ENCODE data around the gene CDH16.
"Not testable (repeated sequence)": the region's sequence is repeated elsewhere in the genome, so short reads cannot be mapped to it uniquely, and the experiment has no call there.

CDH16 gene

GRCh38 chr16:66882702-66883101 is 36.0 kb downstream of the CDH16 start:
- TF ChIP-seq POLR2A (IDR thresholded peaks at IDR 0.05; ENCODE audit: low read length) (no peak), GATA1 (IDR thresholded peaks at IDR 0.05; ENCODE audit: low read depth, low read length) (no peak)
- no peak for DNase-seq

GRCh38 chr16:66881964-66882508 is 36.6 kb downstream of the CDH16 start:
- no peak for DNase-seq

GRCh38 chr16:66881560-66881959 is 37.1 kb downstream of the CDH16 start:
- TF ChIP-seq POLR2A (IDR thresholded peaks at IDR 0.05; ENCODE audit: low read length) (no peak), GATA1 (IDR thresholded peaks at IDR 0.05; ENCODE audit: low read depth, low read length) (no peak)
- no peak for DNase-seq

More at GRCh38 chr16:66881964-66882508, 36.6 kb downstream of the CDH16 start:
- TF ChIP-seq POLR2A (IDR thresholded peaks at IDR 0.05; ENCODE audit: low read length) (no peak), GATA1 (IDR thresholded peaks at IDR 0.05; ENCODE audit: low read depth, low read length) (no peak)

- DNase-seq, result no peak
- TF ChIP-seq POLR2A (IDR thresholded peaks at IDR 0.05; ENCODE audit: low read length), result no peak
These were observed 37.7 kb downstream of the CDH16 start for GRCh38 chr16:66881014-66881417.

GRCh38 chr16:66880288-66881013 is 38.2 kb downstream of the CDH16 start, which contains the start of gene PDP2:
Gene PDP2, plus strand, starts transcription at chr16:66880515. Its CDS starts 3,770 bp downstream, at chr16:66884285.
- TF ChIP-seq POLR2A (IDR thresholded peaks at IDR 0.05; ENCODE audit: low read length) (peak; percentile 70), GATA1 (IDR thresholded peaks at IDR 0.05; ENCODE audit: low read depth, low read length) (no peak)
- peak; percentile 93 to 95 for DNase-seq

GRCh38 chr16:66878067-66878466 is 40.6 kb downstream of the CDH16 start:
- DNase-seq, result no peak
- TF ChIP-seq POLR2A (IDR thresholded peaks at IDR 0.05; ENCODE audit: low read length) (no peak), GATA1 (IDR thresholded peaks at IDR 0.05; ENCODE audit: low read depth, low read length) (no peak)

GRCh38 chr16:66874079-66874775 is 44.5 kb downstream of the CDH16 start:
- TF ChIP-seq GATA1 (IDR thresholded peaks at IDR 0.05; ENCODE audit: low read depth, low read length) (no peak), POLR2A (IDR thresholded peaks at IDR 0.05; ENCODE audit: low read length) (no peak)
- no peak for DNase-seq

- DNase-seq, result no peak
These were observed 45.0 kb downstream of the CDH16 start for GRCh38 chr16:66873685-66874055.

GRCh38 chr16:66872943-66873684 is 45.6 kb downstream of the CDH16 start:
- TF ChIP-seq GATA1 (IDR thresholded peaks at IDR 0.05; ENCODE audit: low read depth, low read length) (no peak), POLR2A (IDR thresholded peaks at IDR 0.05; ENCODE audit: low read length) (no peak)
- DNase-seq, result peak; percentile 85 to 90

More at GRCh38 chr16:66873685-66874055, 45.0 kb downstream of the CDH16 start:
- TF ChIP-seq POLR2A (IDR thresholded peaks at IDR 0.05; ENCODE audit: low read length) (no peak), GATA1 (IDR thresholded peaks at IDR 0.05; ENCODE audit: low read depth, low read length) (no peak)

- TF ChIP-seq GATA1 (IDR thresholded peaks at IDR 0.05; ENCODE audit: low read depth, low read length) (no peak), POLR2A (IDR thresholded peaks at IDR 0.05; ENCODE audit: low read length) (no peak)
- DNase-seq, result no peak
These were observed 46.1 kb downstream of the CDH16 start for GRCh38 chr16:66872559-66872942.

- TF ChIP-seq POLR2A (IDR thresholded peaks at IDR 0.05; ENCODE audit: low read length) (no peak), GATA1 (IDR thresholded peaks at IDR 0.05; ENCODE audit: low read depth, low read length) (no peak)
- no peak for DNase-seq
These were observed 46.8 kb downstream of the CDH16 start for GRCh38 chr16:66871840-66872239.

GRCh38 chr16:66871363-66871762 is 47.3 kb downstream of the CDH16 start:
- not testable (repeated sequence) for DNase-seq

- DNase-seq, result no peak
- TF ChIP-seq GATA1 (IDR thresholded peaks at IDR 0.05; ENCODE audit: low read depth, low read length), result no peak
- no peak for TF ChIP-seq POLR2A (IDR thresholded peaks at IDR 0.05; ENCODE audit: low read length)
These were observed 49.3 kb downstream of the CDH16 start for GRCh38 chr16:66869424-66869823.

GRCh38 chr16:66863707-66864106 is 55.0 kb downstream of the CDH16 start:
- no peak for DNase-seq

More at GRCh38 chr16:66863707-66864106, 55.0 kb downstream of the CDH16 start:
- TF ChIP-seq GATA1 (IDR thresholded peaks at IDR 0.05; ENCODE audit: low read depth, low read length), result no peak
- no peak for TF ChIP-seq POLR2A (IDR thresholded peaks at IDR 0.05; ENCODE audit: low read length)
